Left ventricle myocardium inferior (tissue), 1 donor: ENCODE measurements around the gene ZNF107. TPM values are rescaled to one million over a fixed set of nuclear protein-coding genes. Genes with fewer than 3 reads are reported as not detected.

Source experiments
- DNase-seq: peaks from one replicate; pipeline ENCODE4 v3.0.0-alpha.2; 2020
- H3K27ac ChIP-seq: fragments of 200-600 bp; replicated peaks from 2 replicates; pipeline ENCODE4 v1.8.0; 2021
- H3K27me3 ChIP-seq: fragments of 200-600 bp; 2 replicates; pipeline ENCODE4 v1.8.0; 2021; ENCODE audit warnings: low read depth
- H3K36me3 ChIP-seq: fragments of 200-600 bp; 2 replicates; pipeline ENCODE4 v1.8.0; 2021
- H3K4me1 ChIP-seq: fragments of 200-600 bp; 2 replicates; pipeline ENCODE4 v1.8.0; 2021
- H3K4me3 ChIP-seq: fragments of 200-600 bp; 2 replicates; pipeline ENCODE4 v1.8.0; 2021; ENCODE audit warnings: mild to moderate bottlenecking, moderate library complexity
- H3K9me3 ChIP-seq: fragments of 200-600 bp; replicated peaks from 2 replicates; pipeline ENCODE4 v1.8.0; 2021
- CTCF ChIP-seq: fragments of 200-600 bp; IDR thresholded peaks from 2 replicates; pipeline ENCODE4 v1.8.0; 2021; ENCODE audit warnings: antibody characterized with exemption, mild to moderate bottlenecking, borderline replicate concordance
- intact Hi-C: fragments of 100-400 bp; cut with micrococcal nuclease; formaldehyde crosslinking; loops from one replicate; pipeline ENCODE4 v1.11.0; 2022
- microRNA-seq: library from miRNA; unstranded; fragments of <30 nt; microRNA quantifications from one replicate; pipeline ENCODE4 v1.2.0, GENCODE V29; 2020
- total RNA-seq: library from RNA; stranded (reverse); fragmentation: NEBNext Ultra II Directional; extraction: Animal tissue kit (Norgen Biotek cat#: 25700); gene quantifications from one replicate; pipeline ENCODE4 v1.2.1, GENCODE V29; 2021
- donor health status: DM: no; HTN: yes; CAD: no; lungs with severe emphysema.

ZNF107 gene
- total RNA-seq, 1 donor from 2014 or later: 1.4 TPM

GRCh38 chr7:64744680-64745079, 78.7 kb downstream of the ZNF107 start:
- Histone ChIP-seq H3K9me3 (peaks cover 23% of the 10 kb centered on the region), H3K4me1 (no peaks in the 10 kb centered on the region), H3K4me3 (no peak overlapping the region), H3K27ac (no peak overlapping the region), H3K36me3 (no peaks in the 10 kb centered on the region), H3K27me3 (no peaks in the 10 kb centered on the region)
- intact Hi-C loops: no loop called here
- no peak for TF ChIP-seq CTCF
- no peak for DNase-seq

- Histone ChIP-seq H3K9me3 (peaks cover 17% of the 10 kb centered on the region), H3K4me3 (no peak overlapping the region), H3K4me1 (no peaks in the 10 kb centered on the region), H3K27ac (no peak overlapping the region), H3K36me3 (no peaks in the 10 kb centered on the region), H3K27me3 (no peaks in the 10 kb centered on the region)
- no peak for TF ChIP-seq CTCF
- intact Hi-C loops: no loop called here
- DNase-seq: no peak
Observed at GRCh38 chr7:64747802-64748201, 81.9 kb downstream of the ZNF107 start.

GRCh38 chr7:64753032-64753431, 87.1 kb downstream of the ZNF107 start:
- no peaks in the 10 kb centered on the region for H3K27me3 ChIP-seq
- intact Hi-C loops: no loop called here
- H3K9me3 ChIP-seq: peaks cover 7% of the 10 kb centered on the region
- DNase-seq: no peak
- H3K27ac ChIP-seq: no peak overlapping the region
- H3K36me3 ChIP-seq: no peaks in the 10 kb centered on the region
- no peak for TF ChIP-seq CTCF
- no peak overlapping the region for H3K4me3 ChIP-seq
- H3K4me1 ChIP-seq: no peaks in the 10 kb centered on the region

GRCh38 chr7:64755865-64756264, 89.9 kb downstream of the ZNF107 start:
- TF ChIP-seq CTCF: no peak
- H3K4me3 ChIP-seq: no peak overlapping the region
- H3K27me3 ChIP-seq: peaks cover under 1% of the 10 kb centered on the region
- intact Hi-C loops: no loop called here
- DNase-seq: no peak
- H3K36me3 ChIP-seq: no peaks in the 10 kb centered on the region
- no peaks in the 10 kb centered on the region for H3K4me1 ChIP-seq
- H3K27ac ChIP-seq: no peak overlapping the region
- H3K9me3 ChIP-seq: no peaks in the 10 kb centered on the region

GRCh38 chr7:64758151-64758550, 92.2 kb downstream of the ZNF107 start:
- Histone ChIP-seq H3K4me3 (no peak overlapping the region), H3K4me1 (no peaks in the 10 kb centered on the region), H3K36me3 (no peaks in the 10 kb centered on the region), H3K9me3 (no peaks in the 10 kb centered on the region), H3K27me3 (peaks cover 20% of the 10 kb centered on the region), H3K27ac (no peak overlapping the region)
- TF ChIP-seq CTCF: no peak
- no peak for DNase-seq
- intact Hi-C loops: no loop called here

Small RNA genes lying within 50 kb of the gene (microRNA-seq; reads per million reads assigned to microRNA genes)
- gene MIR6839: not detected

Other genes with a start within 250 kb of the ZNF107 start
- 21.6 TPM for gene ZNF680, start 103.1 kb upstream of the ZNF107 start, total RNA-seq
- 5.1 TPM for gene ZNF138, start 128.3 kb downstream of the ZNF107 start, total RNA-seq
- gene ZNF273, start 237.1 kb downstream of the ZNF107 start, total RNA-seq: 1.1 TPM